ENCODE measurements around the gene PRPF18.

The PRPF18 gene

GRCh38 chr10:13597909-13598308 lies 11.1 kb downstream of the PRPF18 start:
- Histone ChIP-seq H3K27me3 (ENCODE audit: low read depth, low read length) (no peaks in the 10 kb centered on the region), H3K4me2 (ENCODE audit: low read length) (no peak overlapping the region), H3K36me3 (replicated peaks; ENCODE audit: low read depth, low read length) (no peaks in the 10 kb centered on the region), H4K20me1 (ENCODE audit: insufficient read depth, low read length) (no peaks in the 10 kb centered on the region), H3K9ac (ENCODE audit: low read length) (no peak overlapping the region), H3K27ac (ENCODE audit: low read length) (no peak overlapping the region), H3K9me3 (ENCODE audit: insufficient read depth, low read length) (no peaks in the 10 kb centered on the region), H3K4me1 (ENCODE audit: low read length) (no peaks in the 10 kb centered on the region), H3K4me3 (ENCODE audit: low read length) (no peak overlapping the region), H3K79me2 (ENCODE audit: low read length) (no peaks in the 10 kb centered on the region), H2AFZ (ENCODE audit: low read depth, low read length) (no peak overlapping the region)
- TF ChIP-seq EZH2phosphoT487 (IDR thresholded peaks at IDR 0.05; ENCODE audit: low read depth): no peak

GRCh38 chr10:13604357-13605040 lies 17.7 kb downstream of the PRPF18 start:
- Histone ChIP-seq H3K27me3 (ENCODE audit: low read depth, low read length) (no peaks in the 10 kb centered on the region), H4K20me1 (ENCODE audit: insufficient read depth, low read length) (no peaks in the 10 kb centered on the region), H3K4me1 (ENCODE audit: low read length) (no peaks in the 10 kb centered on the region), H3K4me2 (ENCODE audit: low read length) (no peak overlapping the region), H3K36me3 (replicated peaks; ENCODE audit: low read depth, low read length) (no peaks in the 10 kb centered on the region), H3K27ac (ENCODE audit: low read length) (no peak overlapping the region), H3K9me3 (ENCODE audit: insufficient read depth, low read length) (no peaks in the 10 kb centered on the region), H3K9ac (ENCODE audit: low read length) (no peak overlapping the region), H3K79me2 (ENCODE audit: low read length) (no peaks in the 10 kb centered on the region), H3K4me3 (ENCODE audit: low read length) (no peak overlapping the region), H2AFZ (ENCODE audit: low read depth, low read length) (no peak overlapping the region)
- TF ChIP-seq EZH2phosphoT487 (IDR thresholded peaks at IDR 0.05; ENCODE audit: low read depth) (no peak), CTCF (IDR thresholded peaks at IDR 0.05; ENCODE audit: low read depth, low read length) (no peak)

GRCh38 chr10:13608246-13608853 lies 21.6 kb downstream of the PRPF18 start:
- TF ChIP-seq CTCF (IDR thresholded peaks at IDR 0.05; ENCODE audit: low read depth, low read length): no peak
- TF ChIP-seq EZH2phosphoT487 (IDR thresholded peaks at IDR 0.05; ENCODE audit: low read depth): no peak
- H4K20me1 ChIP-seq (ENCODE audit: insufficient read depth, low read length): no peaks in the 10 kb centered on the region
- no peak overlapping the region for H3K4me2 ChIP-seq (ENCODE audit: low read length)
- H3K4me3 ChIP-seq (ENCODE audit: low read length): no peak overlapping the region
- no peak overlapping the region for H3K27ac ChIP-seq (ENCODE audit: low read length)
- no peaks in the 10 kb centered on the region for H3K27me3 ChIP-seq (ENCODE audit: low read depth, low read length)
- no peak overlapping the region for H3K9ac ChIP-seq (ENCODE audit: low read length)
- no peak overlapping the region for H2AFZ ChIP-seq (ENCODE audit: low read depth, low read length)
- no peaks in the 10 kb centered on the region for H3K4me1 ChIP-seq (ENCODE audit: low read length)
- no peaks in the 10 kb centered on the region for H3K36me3 ChIP-seq (replicated peaks; ENCODE audit: low read depth, low read length)
- no peaks in the 10 kb centered on the region for H3K79me2 ChIP-seq (ENCODE audit: low read length)
- no peaks in the 10 kb centered on the region for H3K9me3 ChIP-seq (ENCODE audit: insufficient read depth, low read length)

- Histone ChIP-seq H3K36me3 (replicated peaks; ENCODE audit: low read depth, low read length) (no peaks in the 10 kb centered on the region), H3K27ac (ENCODE audit: low read length) (no peak overlapping the region)
Observed at GRCh38 chr10:13612654-13613373, 26.0 kb downstream of the PRPF18 start.

More at GRCh38 chr10:13612654-13613373, 26.0 kb downstream of the PRPF18 start:
- Histone ChIP-seq H3K9me3 (ENCODE audit: insufficient read depth, low read length) (no peaks in the 10 kb centered on the region), H3K79me2 (ENCODE audit: low read length) (no peaks in the 10 kb centered on the region), H4K20me1 (ENCODE audit: insufficient read depth, low read length) (no peaks in the 10 kb centered on the region), H3K4me1 (ENCODE audit: low read length) (no peaks in the 10 kb centered on the region), H3K4me2 (ENCODE audit: low read length) (no peak overlapping the region), H3K27me3 (ENCODE audit: low read depth, low read length) (no peaks in the 10 kb centered on the region), H3K9ac (ENCODE audit: low read length) (no peak overlapping the region), H3K4me3 (ENCODE audit: low read length) (no peak overlapping the region), H2AFZ (ENCODE audit: low read depth, low read length) (no peak overlapping the region)
- no peak for TF ChIP-seq CTCF (IDR thresholded peaks at IDR 0.05; ENCODE audit: low read depth, low read length)
- no peak for TF ChIP-seq EZH2phosphoT487 (IDR thresholded peaks at IDR 0.05; ENCODE audit: low read depth)

Data from OCI-LY3 (cell line).